Left forelimb (tissue), 1 donor: ENCODE measurements around the gene TIPARP.
"Not testable (repeated sequence)": the region's sequence is repeated elsewhere in the genome, so short reads cannot be mapped to it uniquely, and the experiment has no call there.

Experiments
- DNase-seq: peaks from one replicate; pipeline ENCODE4 v3.0.0-alpha.2; 2018; ENCODE audit warnings: low spot score

The TIPARP gene

GRCh38 chr3:156649681-156650080 lies 24.7 kb upstream of the TIPARP start:
- DNase-seq, result no peak

- not testable (repeated sequence) for DNase-seq
Measured at GRCh38 chr3:156652661-156653060, 21.7 kb upstream of the TIPARP start.

- no peak for DNase-seq
Measured at GRCh38 chr3:156654834-156655233, 19.6 kb upstream of the TIPARP start.

- DNase-seq, result no peak
Measured at GRCh38 chr3:156655819-156656550, 18.4 kb upstream of the TIPARP start.

GRCh38 chr3:156657440-156657839 lies 16.9 kb upstream of the TIPARP start:
- no peak for DNase-seq

GRCh38 chr3:156657862-156658731 lies 16.3 kb upstream of the TIPARP start:
- DNase-seq, result no peak

GRCh38 chr3:156658732-156659090 lies 15.7 kb upstream of the TIPARP start:
- no peak for DNase-seq

- no peak for DNase-seq
Measured at GRCh38 chr3:156659260-156659659, 15.1 kb upstream of the TIPARP start.

GRCh38 chr3:156661155-156661554 lies 13.2 kb upstream of the TIPARP start:
- DNase-seq, result no peak

- no peak for DNase-seq
Measured at GRCh38 chr3:156664011-156664830, 10.2 kb upstream of the TIPARP start.

- DNase-seq, result no peak
Measured at GRCh38 chr3:156664831-156665178, 9.6 kb upstream of the TIPARP start.

GRCh38 chr3:156665291-156665690 lies 9.1 kb upstream of the TIPARP start:
- DNase-seq, result no peak

GRCh38 chr3:156666073-156666472 lies 8.3 kb upstream of the TIPARP start:
- no peak for DNase-seq

GRCh38 chr3:156668073-156668763 lies 6.2 kb upstream of the TIPARP start:
- DNase-seq, result no peak

GRCh38 chr3:156670077-156670476 lies 4.3 kb upstream of the TIPARP start:
- DNase-seq, result no peak

GRCh38 chr3:156670652-156671051 lies 3.7 kb upstream of the TIPARP start:
- no peak for DNase-seq

- no peak for DNase-seq
Measured at GRCh38 chr3:156673732-156674045, 701 bp upstream of the TIPARP start.

- peak; percentile 84 for DNase-seq
Measured at GRCh38 chr3:156674911-156675829, 780 bp downstream of the TIPARP start.

- peak; percentile 67 for DNase-seq
Measured at GRCh38 chr3:156675830-156676767, 1.7 kb downstream of the TIPARP start.
